DOHH2 (cell line): ENCODE results near the gene SIRT6.
"Not testable (repeated sequence)": the region's sequence is repeated elsewhere in the genome, so short reads cannot be mapped to it uniquely, and the experiment has no call there.

Experiments
- H3F3A ChIP-seq: fragments of 200-600 bp; sonication (generic), shearing (Covaris generic); 2 replicates; pipeline ENCODE4 v1.6.0; 2016; ENCODE audit warnings: antibody characterized with exemption, mild to moderate bottlenecking; ENCODE audit not compliant: control insufficient read depth, insufficient read depth
- H3K27ac ChIP-seq: fragments of 200-600 bp; sonication (generic); 2 replicates; pipeline ENCODE4 v1.5.1; 2014; ENCODE audit warnings: low read depth, mild to moderate bottlenecking, low read length, moderate library complexity
- H3K27me3 ChIP-seq: fragments of 200-600 bp; sonication (generic); 2 replicates; pipeline ENCODE4 v1.6.1; 2014; ENCODE audit warnings: mild to moderate bottlenecking, low read length, mixed read lengths; ENCODE audit not compliant: control insufficient read depth
- H3K36me3 ChIP-seq: fragments of 200-600 bp; sonication (generic); 2 replicates; pipeline ENCODE4 v1.6.1; 2014; ENCODE audit warnings: mild to moderate bottlenecking, low read length, moderate library complexity, mixed read lengths; ENCODE audit not compliant: control insufficient read depth
- H3K4me1 ChIP-seq: fragments of 200-600 bp; sonication (generic); 2 replicates; pipeline ENCODE4 v1.6.1; 2014; ENCODE audit warnings: mild to moderate bottlenecking, low read length, mixed read lengths; ENCODE audit not compliant: control insufficient read depth
- H3K4me2 ChIP-seq: fragments of 200-600 bp; sonication (generic); 2 replicates; pipeline ENCODE4 v1.6.0; 2014; ENCODE audit warnings: mild to moderate bottlenecking, low read length, moderate library complexity
- H3K4me3 ChIP-seq: fragments of 200-600 bp; sonication (generic); 2 replicates; pipeline ENCODE4 v1.5.1; 2014; ENCODE audit warnings: mild to moderate bottlenecking, low read length, mixed read lengths
- H3K79me2 ChIP-seq: fragments of 200-600 bp; sonication (generic); 2 replicates; pipeline ENCODE4 v1.6.1; 2014; ENCODE audit warnings: mild to moderate bottlenecking, low read length, mixed read lengths; ENCODE audit not compliant: control insufficient read depth
- H3K9me2 ChIP-seq: fragments of 200-600 bp; sonication (generic); replicated peaks from 2 replicates; pipeline ENCODE4 v1.6.1; 2014; ENCODE audit warnings: mild to moderate bottlenecking, low read length, mixed read lengths; ENCODE audit not compliant: control insufficient read depth
- H3K9me3 ChIP-seq: fragments of 200-600 bp; sonication (generic); 2 replicates; pipeline ENCODE4 v1.6.1; 2014; ENCODE audit warnings: antibody characterized with exemption, low read length, mixed read lengths; ENCODE audit not compliant: control insufficient read depth, insufficient read depth
- H4K20me1 ChIP-seq: fragments of 200-600 bp; sonication (generic); 2 replicates; pipeline ENCODE4 v1.6.0; 2014; ENCODE audit warnings: low read depth, mild to moderate bottlenecking, antibody characterized with exemption, low read length, moderate library complexity; ENCODE audit not compliant: control insufficient read depth, insufficient read depth
- CTCF ChIP-seq: fragments of 200-600 bp; sonication (generic); IDR thresholded peaks from one replicate; pipeline ENCODE4 v1.5.1; 2014; ENCODE audit warnings: antibody characterized with exemption, mild to moderate bottlenecking, low read depth, low read length; ENCODE audit not compliant: poor library complexity, severe bottlenecking
- EZH2phosphoT487 ChIP-seq: fragments of 200-600 bp; sonication (generic); IDR thresholded peaks from 2 replicates; pipeline ENCODE4 v1.6.1; 2017; ENCODE audit warnings: borderline replicate concordance, mild to moderate bottlenecking, antibody characterized with exemption, low read length, moderate library complexity, mixed read lengths

SIRT6 gene

GRCh38 chr19:4224470-4224869 lies 42.1 kb upstream of the SIRT6 start:
- Histone ChIP-seq H3K9me2 (no peaks in the 10 kb centered on the region), H3K27ac (no peak overlapping the region), H3K27me3 (peaks cover 33% of the 10 kb centered on the region), H3F3A (no peaks in the 10 kb centered on the region), H3K9me3 (no peaks in the 10 kb centered on the region), H4K20me1 (no peaks in the 10 kb centered on the region), H3K36me3 (no peaks in the 10 kb centered on the region), H3K4me3 (no peak overlapping the region), H3K4me1 (peaks cover 24% of the 10 kb centered on the region), H3K4me2 (no peak overlapping the region), H3K79me2 (no peaks in the 10 kb centered on the region)
- TF ChIP-seq CTCF = no peak
- no peak for TF ChIP-seq EZH2phosphoT487

- TF ChIP-seq CTCF (no peak), EZH2phosphoT487 (no peak)
- no peaks in the 10 kb centered on the region; the same call in 1 of the 2 replicates for H3K27me3 ChIP-seq
- no peak overlapping the region for H3K4me2 ChIP-seq
These were observed 37.8 kb upstream of the SIRT6 start for GRCh38 chr19:4220188-4220587.

GRCh38 chr19:4218523-4218922 lies 36.2 kb upstream of the SIRT6 start:
- not testable (repeated sequence) for H3K9me2 ChIP-seq, H3K27ac ChIP-seq, H3K9me3 ChIP-seq, H3K36me3 ChIP-seq, H3K27me3 ChIP-seq, H3K4me2 ChIP-seq, H4K20me1 ChIP-seq, H3K79me2 ChIP-seq, H3F3A ChIP-seq, H3K4me3 ChIP-seq
- H3K4me1 ChIP-seq = peaks cover 15% of the 10 kb centered on the region

More at GRCh38 chr19:4220188-4220587, 37.8 kb upstream of the SIRT6 start:
- Histone ChIP-seq H3K36me3 (no peaks in the 10 kb centered on the region), H3K4me1 (peaks cover 15% of the 10 kb centered on the region), H3K79me2 (no peaks in the 10 kb centered on the region), H4K20me1 (no peaks in the 10 kb centered on the region), H3F3A (no peaks in the 10 kb centered on the region), H3K27ac (no peak overlapping the region), H3K4me3 (no peak overlapping the region), H3K9me3 (no peaks in the 10 kb centered on the region; the same call in 1 of the 2 replicates), H3K9me2 (no peaks in the 10 kb centered on the region)

- Histone ChIP-seq H3K4me2 (no peak overlapping the region), H3K27ac (no peak overlapping the region), H3F3A (no peaks in the 10 kb centered on the region), H4K20me1 (no peaks in the 10 kb centered on the region), H3K27me3 (peaks cover 9% of the 10 kb centered on the region), H3K9me2 (no peaks in the 10 kb centered on the region), H3K9me3 (no peaks in the 10 kb centered on the region; the same call in 1 of the 2 replicates), H3K79me2 (no peaks in the 10 kb centered on the region), H3K36me3 (no peaks in the 10 kb centered on the region), H3K4me1 (peaks cover 11% of the 10 kb centered on the region), H3K4me3 (no peak overlapping the region)
- TF ChIP-seq CTCF = no peak
- TF ChIP-seq EZH2phosphoT487 = no peak
These were observed 35.3 kb upstream of the SIRT6 start for GRCh38 chr19:4217429-4218264.
